GM21723 (cell line): ENCODE results near the gene OR9I1.

Source experiments
- ATAC-seq: cut with Tn5 transposase; IDR thresholded peaks from one replicate; pipeline ENCODE4 v1.9.1; 2021; ENCODE audit warnings: mild to moderate bottlenecking, moderate library complexity; ENCODE audit not compliant: unreplicated experiment

OR9I1 gene, protein sequence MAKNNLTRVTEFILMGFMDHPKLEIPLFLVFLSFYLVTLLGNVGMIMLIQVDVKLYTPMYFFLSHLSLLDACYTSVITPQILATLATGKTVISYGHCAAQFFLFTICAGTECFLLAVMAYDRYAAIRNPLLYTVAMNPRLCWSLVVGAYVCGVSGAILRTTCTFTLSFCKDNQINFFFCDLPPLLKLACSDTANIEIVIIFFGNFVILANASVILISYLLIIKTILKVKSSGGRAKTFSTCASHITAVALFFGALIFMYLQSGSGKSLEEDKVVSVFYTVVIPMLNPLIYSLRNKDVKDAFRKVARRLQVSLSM

DNA sequence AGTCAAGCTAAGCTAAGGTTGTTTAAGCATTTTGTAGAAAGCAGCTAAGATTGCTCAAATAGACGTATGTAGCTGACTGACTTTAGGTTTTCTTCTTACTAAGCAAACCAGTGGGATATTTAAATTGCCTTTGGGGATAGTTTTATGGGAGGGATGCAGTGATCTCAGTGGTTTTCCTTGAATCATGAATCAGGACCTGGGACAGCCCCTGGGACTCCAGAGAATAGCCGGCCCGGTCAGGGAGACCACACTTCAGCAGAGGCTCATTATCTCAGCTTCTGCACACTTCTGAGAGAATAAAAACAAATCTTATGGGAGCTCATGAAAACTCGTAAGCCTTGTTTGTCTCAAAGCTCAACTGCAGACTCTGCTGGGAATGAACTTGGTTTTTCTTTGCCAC is at the start of gene OR9I1:
Gene OR9I1 (minus strand): TSS at position 62 of the 400 bp plus-strand sequence. CDS start 6,086 bp downstream, outside the sequence.
- ATAC-seq: no peak

DNA sequence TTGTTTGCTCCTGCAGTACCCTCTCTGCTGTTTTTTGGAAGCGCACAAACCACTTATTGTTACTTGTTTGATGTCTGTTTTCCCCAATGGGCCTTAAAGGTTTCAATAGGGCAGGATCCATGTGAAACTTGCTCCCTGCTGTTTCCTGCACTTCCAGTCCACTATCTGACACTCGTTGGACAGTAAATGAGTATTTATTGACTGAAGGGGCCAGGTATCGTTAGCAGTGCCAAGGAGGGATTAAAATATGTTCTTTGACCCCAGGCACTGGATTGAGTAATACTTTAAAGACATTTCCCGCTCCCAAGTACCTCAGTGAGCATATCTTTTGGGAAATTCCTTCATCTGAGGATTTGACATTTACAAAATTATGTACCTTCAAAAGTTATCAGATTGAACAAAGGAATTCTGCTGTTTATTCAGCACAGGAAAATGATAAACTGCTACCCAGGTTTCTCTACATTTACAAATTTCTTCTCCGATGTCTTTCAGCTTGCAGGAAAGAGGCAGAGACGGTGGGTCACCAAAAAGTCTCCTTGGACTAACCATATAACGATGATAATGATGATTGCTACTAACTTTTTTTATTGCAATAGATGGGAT is 40.3 kb upstream of the OR9I1 start:
- ATAC-seq: no peak

DNA sequence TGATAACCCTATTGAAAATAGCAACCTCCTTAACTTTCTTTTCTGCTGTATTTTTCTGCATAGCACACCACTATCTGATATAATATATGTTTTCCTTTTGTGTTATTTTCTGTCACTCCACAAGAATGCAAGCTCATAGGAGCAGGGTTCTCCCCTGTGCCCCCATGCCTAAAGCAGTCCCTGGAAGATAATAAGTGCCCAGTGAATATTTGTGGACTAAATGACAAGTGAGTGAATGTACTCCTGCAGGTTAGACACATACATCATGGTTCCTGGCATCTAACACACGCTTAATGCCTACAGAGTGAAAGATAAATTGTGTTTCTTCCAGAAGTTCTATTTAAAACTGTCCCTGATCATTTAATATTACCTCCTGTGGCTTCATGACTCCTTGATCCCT is 39.7 kb upstream of the OR9I1 start:
- no peak for ATAC-seq

DNA sequence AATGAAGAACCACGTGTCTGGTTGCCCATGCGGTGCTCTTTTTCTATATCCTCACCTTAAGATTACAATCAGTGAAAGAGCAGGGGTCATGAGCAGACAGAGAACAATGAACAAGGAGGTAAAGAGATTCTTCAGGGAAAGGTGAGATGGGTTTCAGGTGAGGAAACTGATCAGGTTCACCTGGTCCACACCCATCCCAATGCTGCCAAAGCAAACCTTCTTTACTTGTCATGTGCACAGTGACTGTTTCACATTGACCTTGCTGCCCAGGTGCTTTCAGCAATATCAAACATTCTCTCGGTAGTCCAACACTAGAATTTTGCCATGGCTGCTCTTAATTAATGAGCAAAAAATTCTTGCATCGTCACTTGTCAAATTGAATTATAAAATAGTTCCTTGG is 39.1 kb upstream of the OR9I1 start:
- ATAC-seq: no peak

DNA sequence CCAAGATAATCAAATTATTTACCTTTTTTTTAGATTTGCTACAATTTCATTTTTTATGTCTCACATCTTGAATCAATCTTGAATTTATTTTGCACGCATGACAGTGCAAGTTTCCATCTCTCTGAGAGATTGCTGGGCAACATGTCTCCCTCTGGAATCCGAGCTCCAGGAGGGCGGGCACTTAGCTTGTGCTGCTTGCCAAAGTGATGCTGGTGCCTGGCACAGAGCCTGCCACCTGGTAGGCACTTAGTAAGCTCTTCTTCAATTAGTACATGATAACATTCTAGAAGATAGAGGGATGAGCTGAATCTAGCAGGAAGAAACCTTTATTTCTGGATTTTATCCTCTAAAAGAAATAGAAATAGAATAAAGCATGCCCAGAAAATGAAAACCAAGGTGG is 27.5 kb upstream of the OR9I1 start:
- no peak for ATAC-seq

DNA sequence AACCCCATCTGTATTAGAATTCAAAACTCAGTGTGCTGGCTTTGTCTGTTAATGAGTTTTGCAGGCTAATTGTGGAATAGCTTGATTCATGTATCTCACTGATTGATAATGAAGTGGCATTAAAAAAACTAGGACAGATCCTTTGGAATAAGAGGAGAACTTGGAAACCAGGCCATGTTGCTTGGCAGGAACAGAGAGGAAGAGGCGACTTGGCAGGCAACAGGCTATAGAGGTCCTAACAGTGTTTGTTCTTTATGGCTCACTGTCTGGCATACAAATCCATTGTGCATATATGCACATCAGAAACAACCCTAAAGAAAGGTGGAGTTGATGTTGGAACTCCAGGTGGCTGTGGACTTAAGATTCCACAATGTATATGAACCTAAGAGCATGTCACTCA is 17.4 kb upstream of the OR9I1 start:
- ATAC-seq: no peak

DNA sequence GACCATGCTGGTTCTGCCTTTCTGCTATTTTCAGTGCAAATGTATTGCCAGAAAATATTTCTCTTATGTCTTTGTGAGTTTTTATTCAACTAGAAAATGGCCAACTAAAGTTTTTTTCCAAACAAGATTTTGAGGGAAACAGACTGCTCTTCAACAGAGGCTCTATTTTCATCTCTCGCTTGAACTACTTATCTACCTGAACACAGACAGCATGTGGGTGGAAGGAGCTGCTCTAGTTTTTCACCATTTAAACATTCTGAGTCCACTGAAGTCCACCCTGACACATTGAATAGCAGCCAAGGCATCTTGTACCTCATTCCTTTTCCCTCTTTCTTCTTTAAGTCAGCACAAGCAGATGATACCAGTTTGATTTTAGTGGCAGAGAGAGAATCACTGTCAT is 9.8 kb upstream of the OR9I1 start:
- ATAC-seq: no peak

DNA sequence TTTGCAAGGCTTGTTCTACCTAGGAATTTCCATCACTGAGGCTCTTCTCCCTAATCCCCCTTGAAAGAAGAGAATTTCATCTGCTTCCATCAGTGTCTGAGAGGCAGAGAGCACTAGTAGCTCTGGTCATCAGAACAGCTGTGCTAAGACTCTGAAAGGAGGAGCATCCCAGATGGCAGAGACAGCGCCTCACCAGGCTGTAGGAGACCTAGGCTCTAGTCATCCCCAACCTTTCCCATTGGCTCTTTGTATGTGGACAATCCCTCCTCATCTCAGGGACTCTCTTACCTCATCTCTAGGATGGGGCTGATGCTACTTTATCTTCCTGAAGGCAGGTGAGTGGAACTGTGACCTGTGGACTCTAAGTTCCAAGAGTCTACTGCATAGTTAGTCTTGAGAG is 8.8 kb upstream of the OR9I1 start:
- no peak for ATAC-seq

DNA sequence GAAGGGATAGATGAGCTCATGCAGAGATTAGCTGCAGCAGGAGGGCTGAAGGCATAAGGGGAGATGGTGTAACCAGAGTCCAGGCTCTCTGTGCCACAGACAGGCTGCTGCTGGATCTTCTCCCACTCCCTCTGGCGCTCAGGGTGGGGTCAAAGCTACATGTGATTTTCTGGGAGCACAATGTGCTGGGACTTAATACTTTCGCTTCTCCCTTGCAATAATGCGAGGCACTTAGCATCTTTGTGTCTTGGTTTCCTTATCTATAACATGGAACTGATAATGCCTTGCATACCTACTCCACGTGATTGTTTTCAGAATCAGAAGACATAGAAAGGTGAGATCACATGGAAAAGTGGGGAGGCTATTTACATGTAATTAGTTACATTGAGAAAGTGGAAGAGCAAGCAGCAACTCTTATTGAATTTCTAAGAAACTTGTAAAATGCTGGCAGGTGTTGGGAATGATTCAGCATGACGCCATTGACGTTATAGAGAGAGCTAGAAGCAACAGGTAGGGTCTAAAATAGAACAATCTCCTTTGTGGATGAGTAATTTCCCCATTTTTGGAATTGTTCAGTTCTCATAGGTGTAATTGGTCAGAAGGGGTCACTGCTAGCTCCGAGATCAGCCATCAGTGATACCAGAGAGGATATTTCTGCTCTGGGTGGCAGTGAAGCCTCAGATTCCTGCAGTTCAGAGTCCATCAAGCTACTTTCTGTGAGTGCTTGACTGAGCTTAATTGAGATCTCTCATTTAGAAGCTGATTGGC is 8.2 kb upstream of the OR9I1 start:
- ATAC-seq: no peak

DNA sequence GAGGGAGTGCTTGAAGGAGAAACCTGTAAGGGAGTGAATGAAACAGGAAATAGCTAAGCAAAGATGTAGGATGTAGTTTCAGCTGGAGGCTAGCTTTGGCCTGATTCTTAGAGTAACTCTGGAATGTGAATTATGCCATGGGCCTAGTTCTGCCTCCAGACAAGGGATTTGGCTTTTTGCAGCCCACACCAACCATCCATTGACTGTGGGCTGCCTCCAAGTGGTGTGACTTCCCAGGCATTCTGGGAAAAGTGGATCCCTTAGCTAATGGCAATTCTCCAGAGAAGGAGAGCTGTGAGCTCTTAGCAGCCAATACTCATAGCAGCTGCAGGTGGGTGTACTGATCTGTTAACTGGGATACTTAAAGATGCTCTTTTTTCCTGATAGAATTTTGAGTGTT is 2.0 kb upstream of the OR9I1 start:
- ATAC-seq: no peak

DNA sequence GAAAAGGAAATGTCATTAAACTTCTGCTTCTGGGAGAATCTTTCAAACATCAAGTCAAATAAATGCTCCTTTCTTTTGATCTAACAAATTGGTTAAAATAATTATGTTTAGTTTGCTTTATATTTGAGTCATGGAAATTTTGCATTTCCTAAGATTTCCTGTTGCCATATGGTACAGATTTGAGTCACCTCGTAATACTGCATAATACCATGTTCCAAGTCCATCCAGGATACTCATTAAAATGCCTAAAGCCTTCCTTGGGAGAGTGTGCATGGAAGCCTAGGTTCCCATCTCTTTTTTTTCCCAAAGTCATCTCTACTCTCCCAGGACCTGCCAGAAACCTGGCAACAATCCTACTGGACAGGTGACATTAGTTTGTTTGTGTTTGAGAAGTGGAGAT is 4.2 kb downstream of the OR9I1 start:
- no peak for ATAC-seq

DNA sequence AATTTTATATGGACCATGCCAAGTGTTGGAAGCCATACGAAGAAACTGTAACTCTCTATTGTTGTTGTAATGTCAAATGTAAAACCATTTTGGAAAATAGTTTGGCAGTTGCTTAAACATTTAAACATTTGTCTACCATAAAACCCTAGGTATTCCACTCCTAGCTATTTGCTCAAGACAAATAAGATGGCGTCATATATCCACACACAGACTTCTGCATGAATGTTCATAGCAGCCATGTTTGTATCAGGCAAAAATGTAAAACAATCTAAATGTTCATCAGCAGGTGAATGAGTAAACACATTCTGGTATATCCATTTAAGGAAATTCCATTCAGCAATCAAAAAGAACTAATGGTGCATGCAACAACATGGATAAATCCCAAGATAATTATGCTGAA is 27.9 kb downstream of the OR9I1 start:
- no peak for ATAC-seq

DNA sequence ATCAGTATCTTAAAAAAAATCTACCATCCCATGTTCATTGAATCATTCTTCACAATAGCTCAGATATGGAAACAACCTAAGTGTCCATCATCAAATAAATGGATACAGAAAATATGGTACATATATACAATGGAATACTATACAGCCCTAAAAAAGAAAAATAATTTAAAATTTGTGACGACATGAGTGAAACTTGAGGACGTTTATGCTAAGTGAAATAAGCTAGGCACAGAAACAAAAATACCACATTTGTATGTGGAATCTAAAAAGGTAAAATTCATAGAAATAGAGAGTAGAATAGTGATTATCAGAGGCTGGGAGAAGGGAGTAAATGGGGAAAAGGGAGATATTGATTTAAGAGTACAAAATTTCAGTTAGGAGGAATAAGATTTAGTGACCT is 38.8 kb downstream of the OR9I1 start:
- ATAC-seq: no peak

DNA sequence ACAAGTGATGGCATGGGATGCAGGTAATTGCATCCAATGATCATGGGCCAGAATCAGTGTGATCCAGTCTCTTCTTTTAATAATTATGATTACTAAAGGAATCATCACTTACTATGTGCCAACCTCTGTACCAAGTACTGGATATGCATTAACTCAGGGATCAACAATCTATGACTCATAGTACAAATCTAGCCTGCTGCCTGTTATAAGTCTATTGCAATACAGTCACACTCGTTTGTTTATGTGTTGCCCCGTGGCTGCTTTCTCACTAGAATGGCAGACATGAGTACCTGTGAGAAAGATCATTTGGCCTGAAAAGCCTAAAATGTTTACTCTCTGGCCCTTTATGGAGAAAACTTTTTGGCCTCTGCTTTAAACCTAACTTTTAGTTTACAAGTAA is 49.5 kb downstream of the OR9I1 start:
- ATAC-seq: no peak

DNA sequence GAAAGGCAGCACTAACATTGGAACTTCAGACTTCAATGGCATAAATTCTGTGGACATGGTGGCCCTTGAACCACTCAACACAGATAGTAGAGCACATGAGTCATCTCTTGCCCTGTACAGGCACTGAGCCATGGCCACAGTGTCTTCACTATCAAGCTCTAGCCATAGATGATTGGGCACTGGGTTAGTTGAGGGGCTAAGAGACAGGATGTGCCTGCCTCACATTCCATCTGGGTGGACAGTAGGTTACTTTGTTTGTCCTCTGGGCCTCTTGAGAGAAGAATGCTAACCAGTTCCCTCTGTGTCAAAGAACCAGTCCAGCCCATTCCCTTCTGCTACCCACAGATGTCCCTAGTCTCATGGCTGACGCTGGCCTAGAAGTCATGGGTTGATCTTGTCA is 54.7 kb downstream of the OR9I1 start:
- ATAC-seq: no peak

DNA sequence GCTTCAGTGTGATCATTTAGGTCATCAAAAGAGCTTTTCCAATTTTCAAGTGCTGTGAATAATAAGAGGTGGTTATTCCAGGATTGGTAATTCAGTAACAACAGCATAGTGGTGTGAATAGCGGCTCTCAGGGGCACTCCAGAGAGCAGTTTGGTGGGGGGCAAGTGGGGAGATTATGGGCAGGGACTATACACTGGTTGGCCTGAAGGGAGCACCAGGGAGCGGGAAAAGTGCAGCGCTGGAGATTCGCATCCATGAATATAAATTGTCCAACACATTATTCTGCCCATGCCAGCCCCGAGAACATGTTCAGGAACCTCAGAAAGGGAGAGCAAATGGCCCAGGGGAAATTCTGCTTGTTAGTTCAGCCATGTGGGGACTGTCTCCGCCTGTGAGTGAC is 56.7 kb downstream of the OR9I1 start:
- ATAC-seq: no peak

DNA sequence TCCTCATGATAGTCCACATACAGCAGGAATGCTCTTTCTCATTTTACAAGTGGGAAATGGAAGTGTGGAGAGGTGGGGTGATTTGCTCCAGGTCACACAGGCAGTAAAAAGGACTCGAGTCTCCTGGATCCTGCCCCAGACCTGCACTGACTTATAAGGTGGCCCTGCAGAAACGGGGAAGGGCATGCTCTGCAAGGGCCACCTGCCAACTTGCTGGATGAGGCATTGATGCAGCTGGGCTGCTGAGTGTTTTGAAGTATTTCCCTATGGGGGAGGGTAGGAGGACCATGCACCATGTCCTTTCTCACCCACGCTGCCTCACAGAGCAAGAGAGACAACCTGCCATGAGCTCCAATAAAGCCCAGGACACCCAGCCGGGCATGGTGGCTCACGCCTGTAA is 57.6 kb downstream of the OR9I1 start:
- no peak for ATAC-seq
